Measurements from ENCODE around the gene C1QTNF1. TPM values are rescaled to one million over a fixed set of nuclear protein-coding genes. Genes with fewer than 3 reads are reported as not detected.

Gene C1QTNF1
- total RNA-seq, 1 experiment from 2014 or later, result 4.0 TPM

- CTCF ChIA-PET, result interaction anchor here (0.9 to 5.0 kb wide), 12 partner anchors 8 to 365 kb away, joined by 3 to 44 read pairs (median 4); partner anchors contain the start of genes CANT1 and ENGASE
- DNase-seq (ENCODE audit: low read depth, low spot score) (no peak), ATAC-seq (no peak)
- H3K4me1 ChIP-seq (ENCODE audit: control insufficient read depth in 1 of 2, insufficient read depth in 2 of 2, low read length in 2 of 2), result peaks cover 45 to 59% of the 10 kb centered on the region in 2 experiments
- peak overlapping the region; percentile 92 for H3K4me2 ChIP-seq (ENCODE audit: low read length)
- TF ChIP-seq EZH2 (IDR thresholded peaks at IDR 0.05), result no peak
- POLR2A ChIA-PET, result no interaction called here
- no TSS peak for BruUV-seq (replicated peaks)
- H2AFZ ChIP-seq (ENCODE audit: low read depth, low read length, poor library complexity, severe bottlenecking), result peak overlapping the region; percentile 33
- intact Hi-C loops (cut with micrococcal nuclease), result loop anchor here (2.0 kb wide), 1 partner anchor 15 kb away; no protein-coding TSS in a partner anchor
- no peaks in the 10 kb centered on the region for H3K79me2 ChIP-seq (ENCODE audit: insufficient read depth, low read length)
- no peaks in the 10 kb centered on the region for H3K36me3 ChIP-seq (ENCODE audit: control insufficient read depth in 1 of 2, insufficient read depth in 2 of 2, low read length in 2 of 2)
- peak overlapping the region; percentile 40; the same call in 1 of the 2 replicates for H3K27ac ChIP-seq (ENCODE audit: low read depth, low read length)
- no peaks in the 10 kb centered on the region for H3K27me3 ChIP-seq (ENCODE audit: insufficient read depth, low read length)
- RAD21 ChIA-PET (ENCODE audit: low non-redundant PET in 1 of 2, low total read pairs in 2 of 2, uncharacterized antibody in 2 of 2, unreplicated experiment in 2 of 2), result interaction anchor here in 1 of 2 experiments (1.2 kb wide), 1 partner anchor 14 kb away, joined by 4 read pairs; no protein-coding TSS in a partner anchor
- H3K9me2 ChIP-seq (ENCODE audit: insufficient read depth), result no peaks in the 10 kb centered on the region
- no peaks in the 10 kb centered on the region for H4K20me1 ChIP-seq (ENCODE audit: insufficient read depth)
- peak overlapping the region; percentile 53 for H3K9ac ChIP-seq (ENCODE audit: low read length)
- peak overlapping the region in 1 of 2 experiments; percentile 56; a peak in 1 of 4 replicates for H3K4me3 ChIP-seq (replicated peaks in 1 of 2; ENCODE audit: low read depth in 1 of 2, low read length in 2 of 2)
- H3K9me3 ChIP-seq (ENCODE audit: control insufficient read depth in 1 of 2, insufficient read depth in 1 of 2, low read depth in 1 of 2, low read length in 2 of 2), result no peaks in the 10 kb centered on the region
Measured at GRCh38 chr17:79027925-79028491, 4.0 kb downstream of the C1QTNF1 start.

- CTCF ChIA-PET, result interaction anchor here (0.9 to 5.0 kb wide), 11 partner anchors 8 to 365 kb away, joined by 3 to 44 read pairs (median 4); partner anchors contain the start of gene ENGASE
- intact Hi-C loops (cut with micrococcal nuclease), result no loop called here
- Histone ChIP-seq H3K27ac (ENCODE audit: low read depth, low read length) (peak overlapping the region; percentile 40; the same call in 1 of the 2 replicates), H3K36me3 (ENCODE audit: control insufficient read depth in 1 of 2, insufficient read depth in 2 of 2, low read length in 2 of 2) (no peaks in the 10 kb centered on the region), H3K27me3 (ENCODE audit: insufficient read depth, low read length) (no peaks in the 10 kb centered on the region), H2AFZ (ENCODE audit: low read depth, low read length, poor library complexity, severe bottlenecking) (no peak overlapping the region), H3K79me2 (ENCODE audit: insufficient read depth, low read length) (no peaks in the 10 kb centered on the region), H3K4me2 (ENCODE audit: low read length) (peak overlapping the region; percentile 92), H3K9me3 (ENCODE audit: control insufficient read depth in 1 of 2, insufficient read depth in 1 of 2, low read depth in 1 of 2, low read length in 2 of 2) (no peaks in the 10 kb centered on the region), H3K4me3 (replicated peaks in 1 of 2; ENCODE audit: low read depth in 1 of 2, low read length in 2 of 2) (no peak overlapping the region), H3K4me1 (ENCODE audit: control insufficient read depth in 1 of 2, insufficient read depth in 2 of 2, low read length in 2 of 2) (peaks cover 45 to 56% of the 10 kb centered on the region in 2 experiments), H4K20me1 (ENCODE audit: insufficient read depth) (no peaks in the 10 kb centered on the region), H3K9ac (ENCODE audit: low read length) (peak overlapping the region; percentile 53; the same call in 1 of the 2 replicates), H3K9me2 (ENCODE audit: insufficient read depth) (no peaks in the 10 kb centered on the region)
- POLR2A ChIA-PET, result no interaction called here
- no TSS peak for BruUV-seq (replicated peaks)
- no peak for TF ChIP-seq POLR2A (IDR thresholded peaks at IDR 0.05; ENCODE audit: borderline replicate concordance, extremely low read depth, insufficient read depth, insufficient read length)
- TF ChIP-seq CTCF (IDR thresholded peaks at IDR 0.05 in 2 of 3, conservative IDR thresholded peaks at IDR 0.05 in 1 of 3; ENCODE audit: borderline replicate concordance in 1 of 3, insufficient read depth in 1 of 3, low read depth in 2 of 3, low read length in 2 of 3), result peak; percentile 48 to 61 (median 60); a peak in 5 of 6 replicates
- RAD21 ChIA-PET (ENCODE audit: low non-redundant PET in 1 of 2, low total read pairs in 2 of 2, uncharacterized antibody in 2 of 2, unreplicated experiment in 2 of 2), result interaction anchor here in 1 of 2 experiments (1.2 kb wide), 1 partner anchor 14 kb away, joined by 4 read pairs; no protein-coding TSS in a partner anchor
- ATAC-seq (peak; percentile 26), DNase-seq (ENCODE audit: low read depth, low spot score) (no peak)
Measured at GRCh38 chr17:79028496-79029326, 4.7 kb downstream of the C1QTNF1 start.

All from HCT116 (cell line).